GM19023 (cell line): ENCODE measurements around the gene WSB2.
"Not testable (repeated sequence)": the region's sequence is repeated elsewhere in the genome, so short reads cannot be mapped to it uniquely, and the experiment has no call there.

Experiments
- ATAC-seq: cut with Tn5 transposase; IDR thresholded peaks from one replicate; pipeline ENCODE4 v1.9.1; 2021; ENCODE audit warnings: mild to moderate bottlenecking, moderate library complexity; ENCODE audit not compliant: unreplicated experiment

Gene WSB2

DNA sequence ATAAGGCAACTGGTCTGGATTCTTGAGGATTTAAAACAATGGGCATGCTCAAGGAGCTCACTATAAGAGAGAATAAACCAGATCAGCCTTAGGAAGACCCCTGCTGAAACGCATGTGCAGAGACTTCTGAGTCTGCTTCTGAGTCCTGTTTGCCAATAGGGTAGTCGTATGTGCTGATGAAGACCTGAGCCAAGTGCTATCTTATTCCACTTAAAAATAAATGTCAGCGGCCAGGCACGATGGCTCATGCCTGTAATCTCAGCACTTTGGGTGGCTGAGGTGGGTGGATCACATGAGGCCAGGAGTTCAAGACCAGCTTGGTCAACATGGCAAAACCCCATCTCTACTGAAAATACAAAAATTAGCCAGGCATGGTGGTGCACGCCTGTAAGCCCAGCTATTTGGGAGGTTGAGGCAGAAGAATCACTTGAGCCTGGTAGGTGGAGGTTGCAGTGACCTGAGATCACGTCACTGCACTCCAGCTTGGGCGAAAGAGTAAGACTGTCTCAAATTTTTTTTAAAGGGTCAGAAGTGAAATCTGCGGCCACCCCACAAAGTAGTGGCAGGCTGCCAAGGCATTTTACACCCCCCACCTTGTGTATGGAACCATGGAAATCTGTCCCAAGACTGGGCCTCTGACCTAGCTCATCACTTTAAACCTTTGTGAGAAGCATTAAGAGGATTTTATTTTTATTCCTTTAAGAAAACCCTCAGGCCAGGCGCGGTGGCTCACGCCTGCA lies 24.1 kb downstream of the WSB2 start:
- no peak for ATAC-seq

DNA sequence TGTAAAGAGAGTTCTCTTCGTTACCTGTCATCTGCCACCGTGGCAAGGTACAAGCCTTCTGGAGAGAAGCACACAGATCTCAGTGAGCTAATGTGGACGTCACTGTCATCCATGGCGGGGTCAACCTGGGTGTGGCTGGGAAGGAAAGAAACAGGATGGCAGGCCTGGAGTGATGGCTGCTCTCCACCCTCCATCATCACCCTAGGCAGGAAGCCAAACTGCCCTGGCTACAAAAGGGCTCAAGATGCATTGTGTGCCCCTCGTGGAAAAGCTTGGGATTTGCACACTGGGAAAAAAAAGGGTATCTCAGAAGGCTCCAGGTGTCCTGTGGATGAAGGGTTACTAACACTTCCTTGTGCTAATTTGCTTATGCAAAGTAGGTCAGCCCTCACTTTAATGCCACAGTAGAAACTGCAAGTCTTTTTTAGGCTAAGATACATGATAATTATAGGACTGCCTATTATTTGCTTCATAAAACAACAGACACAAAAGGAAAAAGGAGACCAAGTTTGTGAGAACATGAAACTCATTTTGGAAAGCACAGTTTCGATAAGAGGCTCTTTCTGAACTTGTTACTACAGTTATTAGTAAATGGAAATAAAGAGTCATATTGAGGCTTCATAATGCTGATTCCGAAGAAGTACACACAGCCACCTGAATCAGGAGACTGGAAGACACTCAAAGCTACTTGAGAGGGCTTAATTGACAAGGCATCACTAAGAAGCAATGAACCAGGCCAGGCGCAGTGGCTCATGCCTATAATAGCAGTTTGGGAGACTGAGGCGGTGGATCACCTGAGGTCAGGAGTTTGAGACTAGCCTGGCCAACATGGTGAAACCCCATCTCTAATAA lies 25.6 kb downstream of the WSB2 start:
- ATAC-seq, result peak; percentile 74

GRCh38 chr12:118034429-118035189 lies 26.4 kb downstream of the WSB2 start:
- no peak for ATAC-seq

- ATAC-seq, result no peak
These were observed 27.1 kb downstream of the WSB2 start for GRCh38 chr12:118033902-118034301.

GRCh38 chr12:118033323-118033722 lies 27.7 kb downstream of the WSB2 start:
- ATAC-seq, result no peak

DNA sequence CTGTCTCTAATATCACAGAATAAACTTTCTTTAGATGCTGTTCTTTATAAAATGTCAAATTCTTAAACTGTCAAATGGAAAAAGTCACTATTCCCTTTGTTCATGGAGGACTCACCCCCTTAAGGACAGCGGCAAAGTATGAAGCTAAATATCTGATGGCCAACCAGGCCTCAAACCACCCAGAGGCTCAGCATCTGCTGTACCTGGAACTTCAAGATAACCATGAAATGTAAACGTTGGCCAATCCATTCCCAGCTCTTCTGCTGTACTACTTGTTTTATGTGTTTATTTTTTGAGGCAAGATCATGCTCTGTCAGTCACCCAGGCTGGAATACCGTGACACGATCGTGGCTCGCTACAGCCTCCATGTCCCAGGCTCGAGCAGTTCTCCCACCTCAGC lies 28.8 kb downstream of the WSB2 start:
- ATAC-seq, result no peak

- ATAC-seq, result no peak
These were observed 31.8 kb downstream of the WSB2 start for GRCh38 chr12:118029166-118029565.

- ATAC-seq, result no peak
These were observed 35.8 kb downstream of the WSB2 start for GRCh38 chr12:118025168-118025567.

DNA sequence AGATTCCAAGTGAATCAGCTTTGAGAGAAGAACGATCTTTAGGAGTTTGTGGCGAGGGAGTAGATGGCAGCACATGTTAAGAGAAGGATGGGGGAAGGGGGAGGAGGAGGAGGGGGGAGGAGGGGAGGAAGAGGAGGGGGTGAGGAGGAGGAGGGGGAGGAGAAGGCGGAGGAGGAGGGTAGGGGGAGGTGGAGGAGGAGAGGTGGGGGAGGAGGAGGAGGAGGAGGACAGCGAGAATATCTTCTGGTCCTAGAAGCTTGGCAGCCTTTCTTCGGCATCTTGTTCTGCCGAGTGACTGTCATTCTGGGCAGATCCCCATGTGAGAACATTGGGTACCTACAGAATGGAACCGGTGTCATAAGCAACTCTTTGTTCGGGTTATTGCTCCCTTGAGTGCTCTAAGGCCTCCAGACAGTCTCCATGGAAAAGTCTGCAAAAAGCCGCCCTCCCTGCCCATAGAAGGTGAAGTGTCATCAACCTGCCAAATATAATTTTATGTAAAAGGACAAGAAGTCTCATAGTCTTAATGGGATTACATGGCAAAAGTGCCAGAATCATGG lies 37.6 kb downstream of the WSB2 start:
- no peak for ATAC-seq

GRCh38 chr12:118022728-118023109 lies 38.3 kb downstream of the WSB2 start:
- ATAC-seq, result no peak

GRCh38 chr12:118022097-118022727 lies 38.8 kb downstream of the WSB2 start:
- not testable (repeated sequence) for ATAC-seq

- no peak for ATAC-seq
These were observed 40.9 kb downstream of the WSB2 start for GRCh38 chr12:118020036-118020435.

DNA sequence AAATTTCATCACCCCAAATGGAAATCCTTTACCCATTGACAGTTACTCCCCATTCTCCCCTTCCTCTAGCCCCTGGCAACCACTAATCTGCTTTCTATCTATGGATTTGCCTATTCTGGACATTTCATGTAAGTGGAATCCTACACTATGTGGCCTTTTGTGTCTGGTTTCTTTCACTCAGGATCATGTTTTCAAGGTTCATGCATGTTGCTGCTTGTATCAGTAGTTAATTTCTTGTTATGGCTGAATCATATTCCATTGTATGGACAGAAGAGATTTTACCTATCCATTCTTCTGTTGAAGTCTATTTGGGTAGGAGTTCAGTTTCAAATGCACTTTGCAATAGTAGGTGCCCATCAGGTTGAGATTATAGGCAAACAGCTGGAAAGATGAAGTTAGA lies 43.1 kb downstream of the WSB2 start:
- ATAC-seq, result no peak

DNA sequence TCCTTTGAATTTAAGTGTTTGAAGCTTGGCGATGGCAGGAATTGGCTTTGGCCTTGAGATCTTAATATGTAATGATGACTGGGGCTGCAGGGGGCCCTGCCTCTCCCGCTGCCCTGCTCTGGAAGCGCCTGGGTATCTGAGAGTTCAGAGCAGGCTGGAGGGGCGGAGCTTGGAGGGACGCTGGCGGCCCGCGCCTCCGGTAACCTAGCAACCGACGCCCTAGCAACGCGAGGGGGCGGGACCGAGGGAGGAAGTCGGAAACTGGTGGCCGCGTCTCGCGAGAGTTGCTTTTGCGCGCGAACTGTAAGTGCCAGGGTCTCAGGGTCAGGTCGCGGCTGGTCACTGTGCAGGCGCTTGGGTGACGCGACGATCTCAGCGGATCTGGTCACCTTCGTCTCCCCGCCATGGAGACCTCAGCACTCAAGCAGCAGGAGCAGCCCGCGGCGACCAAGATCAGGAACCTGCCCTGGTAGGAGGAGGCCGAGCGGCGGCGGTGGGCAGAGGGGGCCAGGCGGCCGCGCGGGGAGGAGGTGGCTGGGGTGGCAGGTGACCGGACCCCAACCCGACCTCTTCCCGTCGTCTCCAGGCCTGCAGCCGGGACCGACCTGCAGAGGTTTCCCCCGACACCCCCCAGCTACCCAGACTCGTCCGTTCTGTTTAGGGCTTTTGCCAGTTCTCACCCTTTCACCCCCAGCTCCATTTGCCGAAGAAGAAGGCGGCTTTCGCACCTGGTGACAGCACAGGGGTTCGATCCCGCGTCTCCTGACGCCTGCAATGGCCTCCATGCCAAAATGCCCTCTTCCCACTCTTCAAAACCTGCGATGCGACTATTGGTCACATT lies 44.3 kb downstream of the WSB2 start, which contains the start of gene RFC5:
TSS of gene RFC5 (plus strand) at position 280 of the 841 bp plus-strand sequence. CDS start at position 405, 125 bp downstream.
- ATAC-seq, result peak; percentile 97

GRCh38 chr12:118015944-118016343 lies 45.0 kb downstream of the WSB2 start:
- no peak for ATAC-seq

GRCh38 chr12:118015306-118015705 lies 45.7 kb downstream of the WSB2 start:
- ATAC-seq, result no peak

DNA sequence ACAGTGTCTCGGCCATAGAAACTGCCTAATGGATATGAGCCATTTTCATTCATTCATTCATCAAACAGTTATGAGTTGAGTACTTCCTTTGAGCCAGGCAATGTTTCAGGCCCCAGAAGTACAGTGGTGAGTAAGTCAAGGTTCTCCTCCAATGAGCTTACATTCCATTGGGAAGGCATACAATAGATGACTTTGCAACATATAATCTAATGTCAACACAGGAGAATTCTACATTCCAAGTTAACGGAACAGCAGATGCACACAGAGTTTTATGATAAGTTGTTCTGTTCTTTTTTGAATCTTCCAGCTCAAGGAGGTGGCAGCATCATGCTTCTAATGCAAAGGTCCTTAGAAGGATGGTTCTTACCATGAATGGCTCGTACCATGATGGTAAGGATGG lies 47.7 kb downstream of the WSB2 start:
- no peak for ATAC-seq

- ATAC-seq, result no peak
These were observed 49.0 kb downstream of the WSB2 start for GRCh38 chr12:118011961-118012360.

DNA sequence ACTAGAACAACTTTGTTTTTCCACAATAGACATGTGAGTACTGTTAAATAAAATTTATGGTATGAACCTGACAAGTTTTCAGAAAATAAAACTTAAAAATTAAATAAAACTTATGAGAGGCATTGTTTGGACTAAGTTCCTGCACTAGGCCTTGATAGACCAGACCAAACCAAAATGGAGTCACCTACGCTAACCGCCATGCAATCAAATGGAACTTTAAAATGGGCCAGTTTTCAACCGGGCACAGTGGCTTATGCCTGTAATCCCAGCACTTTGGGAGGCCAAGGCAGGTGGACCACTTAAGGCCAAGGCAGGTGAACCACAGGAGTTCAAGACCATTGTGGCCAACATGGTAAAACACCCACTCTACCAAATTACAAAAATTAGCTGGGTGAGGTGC lies 49.6 kb downstream of the WSB2 start:
- ATAC-seq, result no peak

- no peak for ATAC-seq
These were observed 50.1 kb downstream of the WSB2 start for GRCh38 chr12:118010903-118011302.
